Activated CD4-positive, alpha-beta memory T cell treated with anti-CD3 and anti-CD28 coated beads for 36 hours (primary cell): ENCODE measurements around the gene DUSP23. TPM values are rescaled to one million over a fixed set of nuclear protein-coding genes. Genes with fewer than 3 reads are reported as not detected.

Experiments
- CTCF ChIA-PET: fragments of 350-600 bp; sonication (Branson Sonifier 250); formaldehyde crosslinking; loops from one replicate; lab custom pipeline; 2021; ENCODE audit warnings: antibody characterized with exemption, inconsistent platforms; lab: Charles Lee
- POLR2A ChIA-PET: fragments of 350-600 bp; sonication (Branson Sonifier 250); formaldehyde crosslinking; loops from one replicate; lab custom pipeline; 2021; ENCODE audit warnings: antibody characterized with exemption; lab: Charles Lee
- DNase-seq: peaks from one replicate; pipeline ENCODE4 v3.0.0-alpha.2; 2020
- H3K27ac Mint-ChIP-seq: one replicate; pipeline ENCODE4 v1.8.0; 2021; ENCODE audit warnings: mixed read lengths
- H3K27me3 Mint-ChIP-seq: one replicate; pipeline ENCODE4 v1.8.0; 2021; ENCODE audit warnings: mixed read lengths
- H3K36me3 Mint-ChIP-seq: one replicate; pipeline ENCODE4 v1.8.0; 2021; ENCODE audit warnings: mixed read lengths
- H3K4me1 Mint-ChIP-seq: one replicate; pipeline ENCODE4 v1.8.0; 2021; ENCODE audit warnings: low read depth, mixed read lengths
- H3K4me3 Mint-ChIP-seq: one replicate; pipeline ENCODE4 v1.8.0; 2021; ENCODE audit warnings: mild to moderate bottlenecking, mixed read lengths
- H3K9me3 Mint-ChIP-seq: one replicate; pipeline ENCODE4 v1.8.0; 2021; ENCODE audit warnings: mixed read lengths
- intact Hi-C: fragments of 100-400 bp; cut with micrococcal nuclease; formaldehyde crosslinking; loops from one replicate; pipeline ENCODE4 v1.15.1; 2023
- total RNA-seq, 2 experiments: library from RNA; stranded (reverse); gene quantifications; one replicate each; pipeline ENCODE4 v1.2.3, GENCODE V29; 2021

DUSP23 gene
- total RNA-seq, 2 experiments from 2014 or later, result 26.9 to 28.3 TPM

DNA sequence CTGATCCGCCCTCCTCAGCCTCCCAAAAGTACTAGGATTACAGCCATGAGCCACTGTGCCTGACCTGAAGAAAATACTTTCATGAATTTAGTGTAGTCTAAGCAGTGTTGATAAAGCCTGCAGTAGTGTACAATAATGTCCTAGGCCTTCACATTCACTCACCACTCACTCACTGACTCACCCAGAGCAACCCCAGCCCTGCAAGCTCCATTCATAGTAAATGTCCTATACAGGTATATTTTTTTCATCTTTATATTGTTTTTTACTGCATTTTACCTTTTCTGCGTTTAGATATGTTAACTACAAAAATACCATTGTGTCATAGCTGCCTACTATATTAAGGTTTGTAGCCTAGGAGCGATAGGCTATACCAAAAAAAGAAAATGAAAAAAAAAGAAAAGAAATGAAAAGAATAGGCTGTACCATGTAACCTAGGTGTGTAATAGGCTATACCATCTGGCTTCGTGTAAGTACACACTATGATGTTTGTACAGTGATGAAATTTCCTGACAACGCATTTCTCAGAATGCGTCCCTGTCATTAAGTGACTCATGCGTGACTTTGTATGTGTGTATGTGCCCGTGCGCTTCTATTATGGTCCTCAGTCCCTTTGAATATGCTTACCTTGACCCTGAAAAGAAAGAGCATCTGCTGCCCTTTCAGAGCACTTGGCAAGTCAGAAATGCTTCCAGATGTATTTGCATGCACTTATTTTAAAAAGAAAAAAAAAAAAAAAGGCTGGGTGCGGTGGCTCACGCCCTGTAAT, 36.7 kb downstream of the DUSP23 start:
- ChIA-PET CTCF (interaction anchor here (0.9 to 1.5 kb wide), 3 partner anchors 18 to 75 kb away, joined by 4 to 6 read pairs (median 6); no protein-coding TSS in a partner anchor), POLR2A (no interaction called here)
- Mint-ChIP-seq H3K27ac (no peak overlapping the region), H3K4me3 (no peak overlapping the region), H3K4me1 (peaks cover 5% of the 10 kb centered on the region), H3K36me3 (no peaks in the 10 kb centered on the region), H3K27me3 (no peaks in the 10 kb centered on the region), H3K9me3 (no peaks in the 10 kb centered on the region)
- DNase-seq, result no peak
- intact Hi-C loops, result no loop called here

DNA sequence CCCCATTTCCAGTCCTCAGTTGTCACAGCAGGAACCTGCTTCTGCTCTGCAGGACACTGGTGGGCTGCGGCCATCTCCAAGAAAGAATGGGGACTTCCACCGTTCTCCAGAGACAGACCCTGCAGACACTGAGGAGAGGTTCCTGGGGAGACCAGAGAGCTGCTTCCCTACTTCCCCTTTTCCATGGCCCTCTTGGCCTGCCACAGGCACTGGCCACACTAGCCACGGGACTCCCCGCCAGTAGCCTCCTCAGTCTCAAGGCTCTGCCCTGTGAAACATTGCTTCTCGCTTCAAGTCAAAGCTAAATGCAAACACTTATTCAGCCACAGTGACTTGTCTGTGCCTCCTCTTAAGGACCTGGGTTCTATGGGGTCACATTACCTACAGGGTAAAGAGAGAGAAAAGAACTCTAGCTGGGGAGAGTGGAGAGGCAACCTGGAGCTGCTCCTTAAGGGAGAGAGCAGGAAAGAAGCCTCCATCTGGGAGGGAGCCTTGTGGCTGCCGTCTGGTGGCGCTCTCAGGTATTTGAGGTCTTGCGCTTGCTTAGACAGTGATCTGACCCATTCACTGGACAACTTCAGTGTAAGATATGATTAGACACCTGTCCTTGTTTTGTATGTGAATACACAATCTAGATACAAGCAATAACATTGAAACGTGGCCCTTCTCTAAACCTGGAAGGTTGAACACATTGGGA, 40.6 kb downstream of the DUSP23 start:
- Mint-ChIP-seq H3K4me3 (no peak overlapping the region), H3K9me3 (no peaks in the 10 kb centered on the region), H3K27me3 (no peaks in the 10 kb centered on the region), H3K4me1 (peaks cover 17% of the 10 kb centered on the region), H3K36me3 (no peaks in the 10 kb centered on the region), H3K27ac (no peak overlapping the region)
- DNase-seq, result no peak
- CTCF ChIA-PET, result no interaction called here
- intact Hi-C loops, result no loop called here
- POLR2A ChIA-PET, result no interaction called here

- intact Hi-C loops, result no loop called here
- H3K4me1 Mint-ChIP-seq, result peaks cover 36% of the 10 kb centered on the region
- H3K27ac Mint-ChIP-seq, result no peak overlapping the region
- peaks cover 4% of the 10 kb centered on the region for H3K36me3 Mint-ChIP-seq
- CTCF ChIA-PET, result interaction anchor here (1.5 kb wide), 1 partner anchor 24 kb away, joined by 4 read pairs; no protein-coding TSS in a partner anchor
- peaks cover 2% of the 10 kb centered on the region for H3K9me3 Mint-ChIP-seq
- H3K27me3 Mint-ChIP-seq, result no peaks in the 10 kb centered on the region
- no peak for DNase-seq
- H3K4me3 Mint-ChIP-seq, result no peak overlapping the region
- POLR2A ChIA-PET, result no interaction called here
Observed at GRCh38 chr1:159823406-159823805, 42.6 kb downstream of the DUSP23 start.

DNA sequence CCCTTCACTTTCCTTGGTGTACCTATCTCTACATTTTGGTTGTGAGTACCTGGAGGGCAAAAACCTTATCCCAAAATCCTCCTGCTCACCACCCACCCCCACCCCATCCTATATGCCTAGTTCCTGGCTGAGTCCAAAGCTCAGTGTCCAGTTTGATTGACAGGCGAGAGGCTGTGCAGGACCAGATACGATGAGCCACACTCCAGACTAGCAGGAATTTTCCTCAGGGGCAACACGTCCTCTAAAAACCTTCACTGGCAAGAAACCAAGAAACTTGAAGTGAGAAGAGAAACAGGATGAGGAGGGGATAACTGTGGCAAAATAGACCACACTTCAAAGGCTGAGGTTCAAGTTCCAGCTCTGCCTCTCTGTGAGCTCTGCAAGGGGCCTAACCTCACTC, 44.8 kb downstream of the DUSP23 start:
- Mint-ChIP-seq H3K27ac (peak overlapping the region; percentile 13), H3K4me1 (peaks cover 42% of the 10 kb centered on the region), H3K36me3 (peaks cover 6% of the 10 kb centered on the region), H3K27me3 (no peaks in the 10 kb centered on the region), H3K4me3 (no peak overlapping the region), H3K9me3 (peaks cover 5% of the 10 kb centered on the region)
- ChIA-PET POLR2A (no interaction called here), CTCF (no interaction called here)
- DNase-seq, result no peak
- intact Hi-C loops, result no loop called here

- ChIA-PET CTCF (interaction anchor here (1.1 kb wide), 1 partner anchor 66 kb away, joined by 3 read pairs; no protein-coding TSS in a partner anchor), POLR2A (no interaction called here)
- Mint-ChIP-seq H3K4me1 (peaks cover 42% of the 10 kb centered on the region), H3K4me3 (no peak within 1 kb of the TSS), H3K36me3 (peaks cover 6% of the 10 kb centered on the region), H3K27me3 (no peaks in the 10 kb centered on the region), H3K27ac (peak within 1 kb of the TSS; percentile 13), H3K9me3 (peaks cover 5% of the 10 kb centered on the region)
- intact Hi-C loops, result loop anchor here (2.0 kb wide), 1 partner anchor 28 kb away; no protein-coding TSS in a partner anchor
- peak; percentile 83 for DNase-seq
Observed at GRCh38 chr1:159826441-159827101, 45.8 kb downstream of the DUSP23 start, which contains the start of gene SLAMF8. SLAMF8 (plus strand) TSS chr1:159826873; CDS start chr1:159826899, 26 bp downstream.

GRCh38 chr1:159827102-159827490, 46.3 kb downstream of the DUSP23 start:
- no peaks in the 10 kb centered on the region for H3K27me3 Mint-ChIP-seq
- intact Hi-C loops, result loop anchor here (2.0 kb wide), 1 partner anchor 28 kb away; no protein-coding TSS in a partner anchor
- H3K27ac Mint-ChIP-seq, result peak overlapping the region; percentile 13
- H3K4me3 Mint-ChIP-seq, result no peak overlapping the region
- DNase-seq, result no peak
- ChIA-PET POLR2A (no interaction called here), CTCF (interaction anchor here (1.1 kb wide), 1 partner anchor 66 kb away, joined by 3 read pairs; no protein-coding TSS in a partner anchor)
- peaks cover 42% of the 10 kb centered on the region for H3K4me1 Mint-ChIP-seq
- H3K9me3 Mint-ChIP-seq, result peaks cover 5% of the 10 kb centered on the region
- peaks cover 6% of the 10 kb centered on the region for H3K36me3 Mint-ChIP-seq

DNA sequence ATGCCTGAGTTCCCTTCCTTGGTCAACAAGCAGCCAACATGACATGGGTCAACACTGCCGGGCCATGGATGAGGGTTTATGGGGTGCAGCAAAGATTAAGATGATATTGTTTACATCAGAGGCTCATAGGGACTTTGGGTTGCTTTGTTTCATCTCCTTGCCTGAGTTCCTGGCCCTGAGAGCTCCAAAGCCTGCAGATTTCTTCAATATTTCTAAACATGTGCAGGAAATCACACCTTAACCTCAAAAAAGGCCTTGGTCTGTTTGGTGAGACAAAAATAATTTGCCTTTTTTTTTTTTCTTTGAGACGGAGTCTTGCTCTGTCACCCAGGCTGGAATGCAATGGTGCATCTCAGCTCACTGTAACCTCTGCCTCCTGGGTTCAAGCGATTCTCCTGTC, 46.8 kb downstream of the DUSP23 start:
- H3K9me3 Mint-ChIP-seq, result peaks cover 5% of the 10 kb centered on the region
- H3K4me1 Mint-ChIP-seq, result peaks cover 42% of the 10 kb centered on the region
- ChIA-PET CTCF (no interaction called here), POLR2A (interaction anchor here (0.6 kb wide), 1 partner anchor 45 kb away, joined by 3 read pairs; no protein-coding TSS in a partner anchor)
- no peaks in the 10 kb centered on the region for H3K27me3 Mint-ChIP-seq
- H3K27ac Mint-ChIP-seq, result no peak overlapping the region
- intact Hi-C loops, result loop anchor here (2.0 kb wide), 1 partner anchor 27 kb away; no protein-coding TSS in a partner anchor
- H3K4me3 Mint-ChIP-seq, result no peak overlapping the region
- peaks cover 6% of the 10 kb centered on the region for H3K36me3 Mint-ChIP-seq
- no peak for DNase-seq

GRCh38 chr1:159828176-159828575, 47.4 kb downstream of the DUSP23 start:
- POLR2A ChIA-PET, result interaction anchor here (0.6 kb wide), 1 partner anchor 46 kb away, joined by 3 read pairs; no protein-coding TSS in a partner anchor
- Mint-ChIP-seq H3K27ac (no peak overlapping the region), H3K36me3 (peaks cover 6% of the 10 kb centered on the region), H3K4me3 (no peak overlapping the region), H3K27me3 (no peaks in the 10 kb centered on the region), H3K4me1 (peaks cover 42% of the 10 kb centered on the region), H3K9me3 (peaks cover 5% of the 10 kb centered on the region)
- intact Hi-C loops, result no loop called here
- CTCF ChIA-PET, result no interaction called here
- no peak for DNase-seq

DNA sequence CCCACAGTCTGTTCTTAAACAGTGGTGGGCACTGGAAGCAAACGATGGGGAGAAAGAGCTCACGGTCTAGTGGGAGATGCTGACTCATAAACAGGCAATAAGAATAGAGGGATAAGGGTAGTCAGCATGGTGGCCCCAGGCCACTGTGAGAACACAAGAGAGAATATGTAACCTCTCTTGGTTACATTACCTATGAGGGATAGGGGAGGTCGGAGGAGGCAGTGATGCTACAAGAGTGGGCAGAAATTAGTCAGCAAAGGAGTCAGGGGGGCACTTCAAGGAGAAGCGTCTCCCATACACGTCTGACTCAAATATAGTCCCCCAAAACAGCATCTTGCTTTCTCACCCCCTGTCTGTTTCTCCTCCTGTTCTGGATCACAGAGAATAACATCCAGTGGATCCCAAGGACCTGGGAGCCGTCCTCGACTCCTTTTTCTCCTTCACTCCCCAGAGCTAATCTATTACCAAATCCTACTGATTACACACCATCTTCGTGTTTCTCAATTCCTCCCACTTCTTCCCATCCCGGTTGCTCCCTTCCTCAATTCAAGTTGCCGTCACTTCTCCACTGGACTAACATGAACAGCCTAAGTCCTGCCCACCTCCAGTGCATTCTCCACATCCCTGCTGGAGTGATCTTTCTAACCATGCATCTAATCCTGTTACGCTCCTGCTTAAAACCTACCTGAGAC, 48.0 kb downstream of the DUSP23 start:
- H3K27ac Mint-ChIP-seq, result no peak overlapping the region
- peaks cover 5% of the 10 kb centered on the region for H3K9me3 Mint-ChIP-seq
- DNase-seq, result no peak
- H3K27me3 Mint-ChIP-seq, result no peaks in the 10 kb centered on the region
- ChIA-PET POLR2A (no interaction called here), CTCF (no interaction called here)
- H3K4me3 Mint-ChIP-seq, result no peak overlapping the region
- H3K4me1 Mint-ChIP-seq, result peaks cover 42% of the 10 kb centered on the region
- intact Hi-C loops, result no loop called here
- H3K36me3 Mint-ChIP-seq, result peaks cover 6% of the 10 kb centered on the region

- intact Hi-C loops, result no loop called here
- peaks cover 5% of the 10 kb centered on the region for H3K9me3 Mint-ChIP-seq
- H3K4me1 Mint-ChIP-seq, result peaks cover 42% of the 10 kb centered on the region
- H3K36me3 Mint-ChIP-seq, result peaks cover 6% of the 10 kb centered on the region
- DNase-seq, result no peak
- no peak overlapping the region for H3K4me3 Mint-ChIP-seq
- ChIA-PET POLR2A (no interaction called here), CTCF (interaction anchor here (1.0 kb wide), 1 partner anchor 30 kb away, joined by 5 read pairs; no protein-coding TSS in a partner anchor)
- no peak overlapping the region for H3K27ac Mint-ChIP-seq
- no peaks in the 10 kb centered on the region for H3K27me3 Mint-ChIP-seq
Observed at GRCh38 chr1:159829273-159829634, 48.5 kb downstream of the DUSP23 start.

DNA sequence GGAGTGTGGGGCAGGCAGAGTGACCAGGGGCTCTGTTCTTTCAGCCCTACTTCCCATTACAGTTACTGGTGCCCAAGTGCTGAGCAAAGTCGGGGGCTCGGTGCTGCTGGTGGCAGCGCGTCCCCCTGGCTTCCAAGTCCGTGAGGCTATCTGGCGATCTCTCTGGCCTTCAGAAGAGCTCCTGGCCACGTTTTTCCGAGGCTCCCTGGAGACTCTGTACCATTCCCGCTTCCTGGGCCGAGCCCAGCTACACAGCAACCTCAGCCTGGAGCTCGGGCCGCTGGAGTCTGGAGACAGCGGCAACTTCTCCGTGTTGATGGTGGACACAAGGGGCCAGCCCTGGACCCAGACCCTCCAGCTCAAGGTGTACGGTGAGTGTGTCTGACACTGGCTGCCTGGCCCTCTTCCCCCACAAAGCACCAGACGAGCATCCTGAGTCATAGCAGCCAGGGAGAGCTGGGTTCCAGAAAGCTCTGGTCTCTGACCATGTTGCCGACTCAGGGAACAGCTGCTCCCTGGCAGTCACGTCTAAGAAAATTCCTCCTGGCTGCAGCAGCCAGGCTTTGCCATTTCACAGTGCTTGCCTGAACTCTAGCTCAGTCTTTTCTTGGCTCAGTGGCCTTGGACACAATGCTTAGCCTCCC, 49.2 kb downstream of the DUSP23 start:
- Mint-ChIP-seq H3K36me3 (peaks cover 6% of the 10 kb centered on the region), H3K9me3 (peaks cover 5% of the 10 kb centered on the region), H3K27me3 (no peaks in the 10 kb centered on the region), H3K27ac (no peak overlapping the region), H3K4me3 (no peak overlapping the region), H3K4me1 (peaks cover 42% of the 10 kb centered on the region)
- ChIA-PET POLR2A (no interaction called here), CTCF (interaction anchor here (1.0 kb wide), 1 partner anchor 31 kb away, joined by 5 read pairs; no protein-coding TSS in a partner anchor)
- intact Hi-C loops, result no loop called here
- DNase-seq, result no peak
